Raji (cell line): ENCODE measurements around the gene LRRK1.

ENCODE experiments used
- POLR2A ChIP-seq: IDR thresholded peaks from 2 replicates; pipeline ENCODE4 v1.6.1; 2011; ENCODE audit warnings: low read depth, low read length, control low read depth; ENCODE audit not compliant: insufficient read depth

Gene LRRK1

GRCh38 chr15:101113114-101114005, 194.2 kb downstream of the LRRK1 start:
- TF ChIP-seq POLR2A: no peak

- TF ChIP-seq POLR2A: no peak
Measured at GRCh38 chr15:101114166-101114565, 195.0 kb downstream of the LRRK1 start.

- no peak for TF ChIP-seq POLR2A
Measured at GRCh38 chr15:101114610-101115009, 195.5 kb downstream of the LRRK1 start.

- TF ChIP-seq POLR2A: no peak
Measured at GRCh38 chr15:101115393-101115785, 196.2 kb downstream of the LRRK1 start.

GRCh38 chr15:101115786-101116680, 196.9 kb downstream of the LRRK1 start:
- no peak for TF ChIP-seq POLR2A

GRCh38 chr15:101116681-101116976, 197.5 kb downstream of the LRRK1 start:
- no peak for TF ChIP-seq POLR2A

GRCh38 chr15:101118116-101118515, 199.0 kb downstream of the LRRK1 start:
- TF ChIP-seq POLR2A: no peak

GRCh38 chr15:101118615-101119014, 199.5 kb downstream of the LRRK1 start:
- TF ChIP-seq POLR2A: no peak

- TF ChIP-seq POLR2A: no peak
Measured at GRCh38 chr15:101119181-101119580, 200.0 kb downstream of the LRRK1 start.
